ENCODE results near the gene EFCAB9. TPM values are rescaled to one million over a fixed set of nuclear protein-coding genes. Genes with fewer than 3 reads are reported as not detected.
A peak's percentile ranks its signal among the peaks of the same experiment; 100 is the strongest.

Gene EFCAB9
- total RNA-seq, 1 experiment from 2014 or later, result not detected

DNA sequence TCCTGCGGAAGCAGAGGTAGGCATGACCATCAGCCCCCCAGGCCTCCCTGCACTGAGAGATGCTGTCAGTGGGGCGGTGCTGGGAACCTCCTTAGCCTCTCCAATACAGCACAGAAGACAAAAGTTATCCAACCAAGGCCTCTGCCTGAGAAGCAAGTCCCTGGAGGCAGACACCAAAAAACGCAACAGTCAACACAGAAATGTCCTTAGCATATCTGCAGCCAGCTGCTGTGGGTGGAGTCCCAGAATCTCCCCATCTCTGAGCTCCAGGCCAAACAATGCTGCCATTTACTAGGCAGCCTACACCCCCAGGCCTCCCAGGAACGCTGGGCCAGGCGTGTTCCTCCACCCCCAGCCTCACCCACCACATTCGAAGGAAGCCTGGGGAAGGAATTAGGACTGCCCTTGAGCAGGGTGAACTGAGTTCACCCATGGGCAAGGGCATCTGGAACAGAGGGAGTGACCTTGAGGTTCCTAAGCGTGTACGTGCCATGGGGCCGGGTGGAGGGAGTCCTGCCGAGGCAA is 49.6 kb upstream of the EFCAB9 start:
- Mint-ChIP-seq H3K9me3 (no peaks in the 10 kb centered on the region), H3K4me3 (no peak overlapping the region), H3K27me3 (ENCODE audit: low read depth) (no peaks in the 10 kb centered on the region), H3K36me3 (ENCODE audit: insufficient read depth in 1 of 3, low read depth in 3 of 3) (peaks cover 0 to 2% (median 0%) of the 10 kb centered on the region in 3 experiments; a peak in 2 of 7 replicates), H3K27ac (peak overlapping the region in 2 of 3 experiments; percentile 39 to 84; a peak in 3 of 7 replicates), H3K4me1 (peaks cover 18% of the 10 kb centered on the region in 2 experiments)
- Histone ChIP-seq H3K27me3 (ENCODE audit: insufficient read depth, low read length) (no peaks in the 10 kb centered on the region), H3K14ac (ENCODE audit: insufficient read depth, low read length) (no peak overlapping the region), H3K4ac (ENCODE audit: low read depth, low read length) (no peak overlapping the region), H2BK120ac (ENCODE audit: low read depth, low read length, poor library complexity, severe bottlenecking) (no peak overlapping the region), H3K9ac (ENCODE audit: extremely low read depth, insufficient read length, low read length) (no peak overlapping the region), H3K23ac (ENCODE audit: insufficient read length, low read depth, low read length) (no peak overlapping the region), H4K8ac (replicated peaks; ENCODE audit: insufficient read length, low read depth, low read length) (no peak overlapping the region), H2BK12ac (ENCODE audit: insufficient read length, low read depth, low read length) (no peak overlapping the region), H2BK5ac (ENCODE audit: insufficient read length, low read length) (no peak overlapping the region), H2AK5ac (ENCODE audit: insufficient read length, low read length) (no peak overlapping the region), H3T11ph (ENCODE audit: low read length) (no peak overlapping the region), H4K91ac (ENCODE audit: insufficient read length, low read depth, low read length) (no peak overlapping the region), H3K4me2 (ENCODE audit: insufficient read depth, insufficient read length, low read length) (no peak overlapping the region), H3K27ac (ENCODE audit: insufficient read length, low read depth, low read length) (no peak overlapping the region), H4K20me1 (ENCODE audit: control insufficient read depth, insufficient read depth, insufficient read length) (no peaks in the 10 kb centered on the region), H4K5ac (ENCODE audit: insufficient read length, low read depth, low read length) (no peak overlapping the region), H3K56ac (ENCODE audit: insufficient read length, low read depth, low read length) (no peak overlapping the region), H3K79me2 (ENCODE audit: insufficient read depth, low read length) (no peaks in the 10 kb centered on the region), H2BK15ac (ENCODE audit: low read depth, low read length) (no peak overlapping the region), H2BK20ac (ENCODE audit: low read depth, low read length, poor library complexity, severe bottlenecking) (no peak overlapping the region), H2AFZ (ENCODE audit: low read length) (no peak overlapping the region), H3K18ac (ENCODE audit: insufficient read length, low read depth, low read length) (no peak overlapping the region), H3K79me1 (ENCODE audit: insufficient read depth, low read depth, low read length, poor library complexity, severe bottlenecking) (no peaks in the 10 kb centered on the region), H3K23me2 (ENCODE audit: insufficient read length, low read depth, low read length, poor library complexity, severe bottlenecking) (no peaks in the 10 kb centered on the region), H3K9me3 (ENCODE audit: control insufficient read depth, low read depth, low read length) (no peaks in the 10 kb centered on the region), H3K4me1 (ENCODE audit: insufficient read depth, low read length) (no peaks in the 10 kb centered on the region)
- WGBS (ENCODE audit: extremely low coverage, insufficient read length, low lambda C conversion rate), result no CpG with 5 or more reads among the region's 10 CpGs
- no peak for DNase-seq
- TF ChIP-seq CTCF (conservative IDR thresholded peaks at IDR 0.05), result no peak

Data from H9 (cell line).